Smooth muscle cell (in vitro differentiated cells): ENCODE data around the gene ATPAF1. TPM values are rescaled to one million over a fixed set of nuclear protein-coding genes. Genes with fewer than 3 reads are reported as not detected.

ENCODE experiments used
- DNase-seq: peaks from one replicate; lab custom pipeline; 2025; ENCODE audit not compliant: unreplicated experiment; lab: John Stamatoyannopoulos, UW
- H2AFZ ChIP-seq: fragments of 200-600 bp; sonication (generic); 2 replicates; pipeline ENCODE4 v1.6.0; 2016; ENCODE audit warnings: antibody characterized with exemption, low read depth, mild to moderate bottlenecking
- H3F3A ChIP-seq: fragments of 200-600 bp; sonication (generic); 2 replicates; pipeline ENCODE4 v1.6.0; 2017; ENCODE audit warnings: antibody characterized with exemption, low read depth
- H3K27ac ChIP-seq: fragments of 200-600 bp; sonication (generic); 2 replicates; pipeline ENCODE4 v1.5.1; 2016; ENCODE audit warnings: low read depth, mild to moderate bottlenecking
- H3K27me3 ChIP-seq: fragments of 200-600 bp; sonication (generic); 2 replicates; pipeline ENCODE4 v1.6.1; 2016; ENCODE audit warnings: low read depth, mild to moderate bottlenecking
- H3K36me3 ChIP-seq: fragments of 200-600 bp; sonication (generic); 2 replicates; pipeline ENCODE4 v1.5.1; 2016; ENCODE audit warnings: low read depth
- H3K4me1 ChIP-seq: fragments of 200-600 bp; sonication (generic); 2 replicates; pipeline ENCODE4 v1.5.1; 2016; ENCODE audit warnings: low read depth
- H3K4me2 ChIP-seq: fragments of 200-600 bp; sonication (generic); 2 replicates; pipeline ENCODE4 v1.6.0; 2016; ENCODE audit warnings: mild to moderate bottlenecking
- H3K4me3 ChIP-seq: fragments of 200-600 bp; sonication (generic); 2 replicates; pipeline ENCODE4 v1.5.1; 2016; ENCODE audit warnings: mild to moderate bottlenecking
- H3K79me2 ChIP-seq: fragments of 200-600 bp; sonication (generic); 2 replicates; pipeline ENCODE4 v1.6.0; 2016; ENCODE audit warnings: low read depth, mild to moderate bottlenecking
- H3K9ac ChIP-seq: fragments of 200-600 bp; sonication (generic); 2 replicates; pipeline ENCODE4 v1.6.0; 2016; ENCODE audit warnings: low read depth
- H3K9me3 ChIP-seq: fragments of 200-600 bp; sonication (generic); replicated peaks from 2 replicates; pipeline ENCODE4 v1.5.1; 2016; ENCODE audit warnings: low read depth
- H4K20me1 ChIP-seq: fragments of 200-600 bp; sonication (generic); 2 replicates; pipeline ENCODE4 v1.6.0; 2016; ENCODE audit warnings: low read depth
- CTCF ChIP-seq: fragments of 200-600 bp; sonication (generic); IDR thresholded peaks from 2 replicates; pipeline ENCODE4 v1.5.1; 2017; ENCODE audit warnings: borderline replicate concordance, mild to moderate bottlenecking, antibody characterized with exemption; ENCODE audit not compliant: insufficient read depth, poor library complexity, severe bottlenecking
- WGBS: methylation state at CpG from one replicate; pipeline ENCODE4 v1.1.7; 2016; ENCODE audit warnings: low lambda C conversion rate; 5-methylcytosine and 5-hydroxymethylcytosine counted together
- polyA plus RNA-seq: library from polyadenylated mRNA; unstranded; fragments of >200 nt; fragmentation: Nextera tagmentation; extraction: Ambion mirVana; gene quantifications from 2 replicates; pipeline ENCODE4 v1.2.1, GENCODE V29; 2016
- total RNA-seq: library from RNA; depleted of rRNA; stranded (reverse); fragments of >200 nt; gene quantifications from 2 replicates; pipeline ENCODE4 v1.2.3, GENCODE V29; 2014

Gene ATPAF1
- total and polyA plus RNA-seq, 2 experiments from 2014 or later: 22.2 to 31.2 TPM

- peaks cover 61% of the 10 kb centered on the region for H3K36me3 ChIP-seq
- no peak for DNase-seq
- no peak overlapping the region for H3K4me2 ChIP-seq
- 89% methylated on average over 1 of the region's 1 CpG for WGBS
- no peaks in the 10 kb centered on the region for H3K9me3 ChIP-seq
- no peak overlapping the region for H3K4me3 ChIP-seq
- no peak for TF ChIP-seq CTCF
- no peaks in the 10 kb centered on the region for H4K20me1 ChIP-seq
- H3K27me3 ChIP-seq: no peaks in the 10 kb centered on the region
- H3F3A ChIP-seq: no peaks in the 10 kb centered on the region
- H2AFZ ChIP-seq: no peak overlapping the region
- H3K27ac ChIP-seq: no peak overlapping the region
- H3K4me1 ChIP-seq: peaks cover 5% of the 10 kb centered on the region
- no peaks in the 10 kb centered on the region for H3K79me2 ChIP-seq
- H3K9ac ChIP-seq: no peak overlapping the region
These were observed 13.3 kb upstream of the ATPAF1 start for GRCh38 chr1:46681333-46682034.

GRCh38 chr1:46679789-46680573, 11.8 kb upstream of the ATPAF1 start:
- Histone ChIP-seq H3K27ac (no peak overlapping the region), H3K9ac (no peak overlapping the region), H3K4me3 (no peak overlapping the region), H2AFZ (no peak overlapping the region), H3K4me2 (no peak overlapping the region), H3F3A (no peaks in the 10 kb centered on the region), H3K79me2 (no peaks in the 10 kb centered on the region), H4K20me1 (no peaks in the 10 kb centered on the region), H3K36me3 (peaks cover 49% of the 10 kb centered on the region), H3K4me1 (peaks cover 5% of the 10 kb centered on the region), H3K9me3 (no peaks in the 10 kb centered on the region), H3K27me3 (no peaks in the 10 kb centered on the region)
- TF ChIP-seq CTCF: no peak
- 98% methylated on average over 6 of the region's 6 CpGs for WGBS
- DNase-seq: no peak

- Histone ChIP-seq H3K27me3 (no peaks in the 10 kb centered on the region), H3F3A (no peaks in the 10 kb centered on the region), H3K36me3 (peaks cover 24% of the 10 kb centered on the region), H2AFZ (no peak overlapping the region), H3K79me2 (no peaks in the 10 kb centered on the region), H3K9me3 (no peaks in the 10 kb centered on the region), H3K4me1 (peaks cover 5% of the 10 kb centered on the region), H4K20me1 (no peaks in the 10 kb centered on the region), H3K27ac (no peak overlapping the region), H3K4me3 (no peak overlapping the region), H3K4me2 (no peak overlapping the region), H3K9ac (no peak overlapping the region)
- DNase-seq: no peak
- WGBS: 100% methylated on average over 1 of the region's 1 CpG
- TF ChIP-seq CTCF: no peak
These were observed 9.2 kb upstream of the ATPAF1 start for GRCh38 chr1:46677339-46677738.
